ENCODE measurements around the gene LCNL1.

Gene LCNL1

GRCh38 chr9:136947955-136948510, 34.8 kb upstream of the LCNL1 start:
- 0 out of 2 replicates have a peak, but pooled peaks have one; percentile 21 for TF ChIP-seq CTCF (IDR thresholded peaks at IDR 0.05; ENCODE audit: control insufficient read depth, extremely low read depth, insufficient read depth)
- no peak overlapping the region for H3K4me3 ChIP-seq (ENCODE audit: low read depth, low read length)
- no peak for DNase-seq (ENCODE audit: low read depth)

- peak overlapping the region; percentile 67 for H3K4me3 ChIP-seq (ENCODE audit: low read depth, low read length)
- DNase-seq (ENCODE audit: low read depth): no peak
- TF ChIP-seq CTCF (IDR thresholded peaks at IDR 0.05; ENCODE audit: control insufficient read depth, extremely low read depth, insufficient read depth): no peak
These were observed 33.5 kb upstream of the LCNL1 start for GRCh38 chr9:136949239-136949816.

GRCh38 chr9:136949817-136950655, 32.8 kb upstream of the LCNL1 start:
- peak; percentile 82 for DNase-seq (ENCODE audit: low read depth)
- peak; percentile 18; the same call in 1 of the 2 replicates for TF ChIP-seq CTCF (IDR thresholded peaks at IDR 0.05; ENCODE audit: control insufficient read depth, extremely low read depth, insufficient read depth)
- peak overlapping the region; percentile 67 for H3K4me3 ChIP-seq (ENCODE audit: low read depth, low read length)

GRCh38 chr9:136950656-136951276, 32.0 kb upstream of the LCNL1 start:
- no peak for DNase-seq (ENCODE audit: low read depth)
- peak overlapping the region; percentile 67 for H3K4me3 ChIP-seq (ENCODE audit: low read depth, low read length)
- no peak for TF ChIP-seq CTCF (IDR thresholded peaks at IDR 0.05; ENCODE audit: control insufficient read depth, extremely low read depth, insufficient read depth)

GRCh38 chr9:136951541-136952320, 31.1 kb upstream of the LCNL1 start, which contains the start of gene LCN12:
TSS of gene LCN12 (plus strand) at chr9:136952273. CDS start at chr9:136952328, 55 bp downstream.
- H3K4me3 ChIP-seq (ENCODE audit: low read depth, low read length): no peak within 1 kb of the TSS
- no peak for TF ChIP-seq CTCF (IDR thresholded peaks at IDR 0.05; ENCODE audit: control insufficient read depth, extremely low read depth, insufficient read depth)
- no peak for DNase-seq (ENCODE audit: low read depth)

GRCh38 chr9:136952321-136952850, 30.4 kb upstream of the LCNL1 start:
- TF ChIP-seq CTCF (IDR thresholded peaks at IDR 0.05; ENCODE audit: control insufficient read depth, extremely low read depth, insufficient read depth): no peak
- no peak overlapping the region for H3K4me3 ChIP-seq (ENCODE audit: low read depth, low read length)
- no peak for DNase-seq (ENCODE audit: low read depth)

Measured in LNCaP clone FGC (cell line).